CD4-positive, alpha-beta T cell treated with Interferon alpha-2 for 1 hour (primary cell): ENCODE data around the gene RAC3.

ENCODE experiments used
- DNase-seq, 2 donors: peaks; one replicate each; pipeline ENCODE4 v3.0.0-alpha.2; 2020 to 2022

The RAC3 gene

GRCh38 chr17:82031303-82031884, at the start of gene RAC3:
Gene RAC3, plus strand, starts transcription at chr17:82031678. Its CDS starts 84 bp downstream, at chr17:82031762.
- no peak for DNase-seq

- DNase-seq = no peak
These were observed 48.4 kb upstream of the RAC3 start for GRCh38 chr17:81983011-81983638.

- DNase-seq = no peak
These were observed 47.7 kb upstream of the RAC3 start for GRCh38 chr17:81983639-81984373.

GRCh38 chr17:81984773-81985410, 46.6 kb upstream of the RAC3 start:
- no peak for DNase-seq

- no peak for DNase-seq
These were observed 44.9 kb upstream of the RAC3 start for GRCh38 chr17:81986606-81987005.

GRCh38 chr17:81987161-81987770, 44.2 kb upstream of the RAC3 start:
- no peak for DNase-seq

GRCh38 chr17:81990836-81991683, 40.4 kb upstream of the RAC3 start:
- DNase-seq = no peak

GRCh38 chr17:81991684-81992305, 39.7 kb upstream of the RAC3 start:
- no peak for DNase-seq

- no peak for DNase-seq
These were observed 39.0 kb upstream of the RAC3 start for GRCh38 chr17:81992306-81993102.

- DNase-seq = no peak
These were observed 37.5 kb upstream of the RAC3 start for GRCh38 chr17:81993729-81994592.

GRCh38 chr17:81994593-81995462, 36.6 kb upstream of the RAC3 start:
- no peak for DNase-seq

GRCh38 chr17:81995463-81996231, 35.8 kb upstream of the RAC3 start:
- no peak for DNase-seq

GRCh38 chr17:81996232-81996756, 35.2 kb upstream of the RAC3 start:
- DNase-seq = no peak

- no peak for DNase-seq
These were observed 34.6 kb upstream of the RAC3 start for GRCh38 chr17:81996757-81997441.

GRCh38 chr17:81998212-81998611, 33.3 kb upstream of the RAC3 start:
- no peak for DNase-seq

GRCh38 chr17:81998691-81999438, 32.6 kb upstream of the RAC3 start:
- DNase-seq = no peak
